MM.1S (cell line): ENCODE data around the gene PREX1.

ENCODE experiments used
- DNase-seq: peaks from one replicate; pipeline ENCODE4 v3.0.0-alpha.2; 2015
- H2AFZ ChIP-seq: fragments of 300-600 bp; sonication (generic); 2 replicates; pipeline ENCODE4 v1.6.0; 2016; ENCODE audit warnings: antibody characterized with exemption, low read length
- H3F3A ChIP-seq: fragments of 300-600 bp; sonication (generic); 2 replicates; pipeline ENCODE4 v1.6.1; 2016; ENCODE audit warnings: mild to moderate bottlenecking, antibody characterized with exemption, low read length, moderate library complexity, mixed read lengths; ENCODE audit not compliant: insufficient read depth
- H3K27ac ChIP-seq: fragments of 300-600 bp; sonication (generic); 2 replicates; pipeline ENCODE4 v1.5.1; 2016; ENCODE audit warnings: mild to moderate bottlenecking, low read length
- H3K27me3 ChIP-seq: fragments of 300-600 bp; sonication (generic); replicated peaks from 2 replicates; pipeline ENCODE4 v1.6.0; 2016; ENCODE audit warnings: low read length; ENCODE audit not compliant: insufficient read depth
- H3K36me3 ChIP-seq: fragments of 300-600 bp; sonication (generic); replicated peaks from 2 replicates; pipeline ENCODE4 v1.6.1; 2016; ENCODE audit warnings: mild to moderate bottlenecking, low read length, mixed read lengths; ENCODE audit not compliant: insufficient read depth
- H3K4me1 ChIP-seq: fragments of 300-600 bp; sonication (generic); 2 replicates; pipeline ENCODE4 v1.6.1; 2016; ENCODE audit warnings: low read length, mixed read lengths
- H3K4me2 ChIP-seq: fragments of 300-600 bp; sonication (generic); 2 replicates; pipeline ENCODE4 v1.6.0; 2016; ENCODE audit warnings: low read depth, low read length
- H3K4me3 ChIP-seq: fragments of 300-600 bp; sonication (generic); 2 replicates; pipeline ENCODE4 v1.5.1; 2016; ENCODE audit warnings: low read length, mixed read lengths
- H3K79me2 ChIP-seq: fragments of 300-600 bp; sonication (generic); 2 replicates; pipeline ENCODE4 v1.6.1; 2016; ENCODE audit warnings: mixed run types, low read length, mixed read lengths
- H3K9ac ChIP-seq: fragments of 300-600 bp; sonication (generic); 2 replicates; pipeline ENCODE4 v1.6.1; 2016; ENCODE audit warnings: low read length, mixed read lengths
- H3K9me2 ChIP-seq: fragments of 300-600 bp; sonication (generic); replicated peaks from 2 replicates; pipeline ENCODE4 v1.6.1; 2016; ENCODE audit warnings: mild to moderate bottlenecking, low read length, mixed read lengths; ENCODE audit not compliant: insufficient read depth
- H3K9me3 ChIP-seq: fragments of 300-600 bp; sonication (generic); replicated peaks from 2 replicates; pipeline ENCODE4 v1.6.1; 2016; ENCODE audit warnings: mild to moderate bottlenecking, low read length, mixed read lengths; ENCODE audit not compliant: insufficient read depth
- H4K20me1 ChIP-seq: fragments of 300-600 bp; sonication (generic); 2 replicates; pipeline ENCODE4 v1.6.1; 2016; ENCODE audit warnings: mild to moderate bottlenecking, low read length, moderate library complexity, mixed read lengths; ENCODE audit not compliant: insufficient read depth
- CTCF ChIP-seq: fragments of 300-600 bp; sonication (generic); IDR thresholded peaks from 2 replicates; pipeline ENCODE4 v1.5.1; 2016; ENCODE audit warnings: antibody characterized with exemption, low read length, mixed read lengths
- EZH2 ChIP-seq: fragments of 300-600 bp; sonication (generic); optimal IDR thresholded peaks from 2 replicates; pipeline ENCODE3; 2017; ENCODE audit warnings: low read depth, mild to moderate bottlenecking, antibody characterized with exemption, low read length, mixed read lengths
- EZH2phosphoT487 ChIP-seq: fragments of 300-600 bp; sonication (generic); IDR thresholded peaks from 2 replicates; pipeline ENCODE4 v1.6.1; 2018; ENCODE audit warnings: antibody characterized with exemption, low read length

The PREX1 gene

GRCh38 chr20:48676795-48677460 is 150.9 kb downstream of the PREX1 start:
- Histone ChIP-seq H3K4me3 (no peak overlapping the region), H3K79me2 (no peaks in the 10 kb centered on the region), H3K9ac (no peak overlapping the region), H3K9me2 (no peaks in the 10 kb centered on the region), H3K4me1 (no peaks in the 10 kb centered on the region), H3K9me3 (no peaks in the 10 kb centered on the region), H4K20me1 (no peaks in the 10 kb centered on the region), H2AFZ (no peak overlapping the region), H3F3A (no peaks in the 10 kb centered on the region), H3K27ac (no peak overlapping the region), H3K4me2 (no peak overlapping the region), H3K36me3 (no peaks in the 10 kb centered on the region), H3K27me3 (no peaks in the 10 kb centered on the region)
- no peak for TF ChIP-seq CTCF
- TF ChIP-seq EZH2, result no peak
- no peak for TF ChIP-seq EZH2phosphoT487
- no peak for DNase-seq

GRCh38 chr20:48676125-48676524 is 151.7 kb downstream of the PREX1 start:
- H3K36me3 ChIP-seq, result no peaks in the 10 kb centered on the region
- H3K9ac ChIP-seq, result no peak overlapping the region

GRCh38 chr20:48674461-48674860 is 153.3 kb downstream of the PREX1 start:
- TF ChIP-seq EZH2phosphoT487, result no peak
- TF ChIP-seq EZH2, result no peak
- no peak for TF ChIP-seq CTCF
- H3K27me3 ChIP-seq, result no peaks in the 10 kb centered on the region
- H3K9me2 ChIP-seq, result no peaks in the 10 kb centered on the region
- no peaks in the 10 kb centered on the region for H4K20me1 ChIP-seq
- no peak overlapping the region for H2AFZ ChIP-seq
- DNase-seq, result no peak
- H3K36me3 ChIP-seq, result no peaks in the 10 kb centered on the region
- no peak overlapping the region for H3K27ac ChIP-seq
- H3F3A ChIP-seq, result no peaks in the 10 kb centered on the region
- H3K9ac ChIP-seq, result no peak overlapping the region
- no peaks in the 10 kb centered on the region for H3K4me1 ChIP-seq
- no peak overlapping the region for H3K4me3 ChIP-seq
- no peaks in the 10 kb centered on the region for H3K9me3 ChIP-seq
- H3K4me2 ChIP-seq, result no peak overlapping the region
- no peaks in the 10 kb centered on the region for H3K79me2 ChIP-seq

More at GRCh38 chr20:48676125-48676524, 151.7 kb downstream of the PREX1 start:
- TF ChIP-seq EZH2 (no peak), CTCF (no peak), EZH2phosphoT487 (no peak)
- H4K20me1 ChIP-seq, result no peaks in the 10 kb centered on the region
- H3K9me3 ChIP-seq, result no peaks in the 10 kb centered on the region
- H3K4me3 ChIP-seq, result no peak overlapping the region
- no peaks in the 10 kb centered on the region for H3K4me1 ChIP-seq
- H3K27ac ChIP-seq, result no peak overlapping the region
- H3F3A ChIP-seq, result no peaks in the 10 kb centered on the region
- H3K4me2 ChIP-seq, result no peak overlapping the region
- H3K79me2 ChIP-seq, result no peaks in the 10 kb centered on the region
- no peaks in the 10 kb centered on the region for H3K27me3 ChIP-seq
- no peaks in the 10 kb centered on the region for H3K9me2 ChIP-seq
- no peak overlapping the region for H2AFZ ChIP-seq
- DNase-seq, result no peak
